Measurements from ENCODE around the gene CELSR1. TPM values are rescaled to one million over a fixed set of nuclear protein-coding genes. Genes with fewer than 3 reads are reported as not detected.

CELSR1 gene
- total and polyA plus RNA-seq, 2 of the 13 experiments (the other 11 are each of a cell fraction or from before 2014, with no cell fraction given) = 0.78 to 1.8 TPM

DNA sequence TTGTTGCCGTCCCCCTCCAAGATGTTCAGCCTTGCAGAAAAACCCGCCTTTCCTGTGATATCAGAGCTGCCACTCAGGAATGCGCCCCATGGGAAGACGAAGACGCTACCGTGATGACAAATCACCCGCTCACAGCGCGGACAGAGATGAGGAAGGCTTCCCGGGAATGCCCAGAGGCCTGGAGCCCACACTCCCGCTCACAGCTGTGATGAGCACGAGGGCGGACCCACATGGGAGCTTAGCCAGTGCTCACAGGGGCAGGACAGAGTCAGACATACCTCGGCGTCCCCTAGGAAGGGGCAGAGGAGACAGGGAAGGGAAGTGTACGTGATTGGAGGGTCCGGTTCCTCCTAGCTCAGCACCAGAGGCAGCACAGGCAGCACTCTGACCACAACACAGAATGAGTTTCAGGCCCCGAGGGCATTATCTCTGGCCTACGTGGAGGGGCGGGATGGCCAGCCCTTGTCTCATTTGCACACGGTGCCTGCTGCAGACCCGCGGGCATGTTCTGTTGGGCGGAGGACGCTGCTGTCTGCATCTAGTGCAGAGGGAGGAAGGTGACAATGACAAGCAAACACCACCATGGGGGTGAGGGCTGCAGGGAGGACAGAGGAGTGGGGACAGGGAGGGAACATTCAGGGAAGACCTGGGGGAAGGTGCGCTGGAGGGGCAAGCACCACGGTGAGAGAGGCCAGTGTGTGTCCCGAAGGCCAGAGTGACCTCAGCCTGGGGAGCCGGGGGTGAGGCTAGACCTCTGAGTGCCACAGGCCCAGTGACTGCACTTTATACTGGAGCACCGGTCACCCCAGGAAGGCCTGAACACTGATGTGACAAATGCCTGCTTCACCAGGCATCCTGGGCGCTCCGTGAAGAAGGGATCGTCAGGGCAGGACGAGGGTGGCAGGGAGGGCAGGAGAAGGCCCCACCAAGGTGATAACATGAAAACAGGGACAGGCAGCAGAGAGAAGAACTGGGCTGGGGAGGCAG is 79.6 kb downstream of the CELSR1 start:
- Histone ChIP-seq H3K4me1 (ENCODE audit: insufficient read depth, low read length) (peaks cover 75% of the 10 kb centered on the region), H2AFZ (ENCODE audit: low read length) (no peak overlapping the region), H3K9ac (ENCODE audit: insufficient read depth, low read depth, low read length) (no peak overlapping the region), H3K4me3 (replicated peaks in 1 of 3; ENCODE audit: insufficient read depth in 1 of 3, low read depth in 2 of 3, low read length in 3 of 3) (no peak overlapping the region), H3K4me2 (ENCODE audit: low read depth, low read length) (no peak overlapping the region), H3K36me3 (replicated peaks in 1 of 2; ENCODE audit: control insufficient read depth in 1 of 2, insufficient read depth in 2 of 2, low read length in 2 of 2) (no peaks in the 10 kb centered on the region), H3K9me3 (ENCODE audit: low read length) (no peaks in the 10 kb centered on the region), H3K27ac (ENCODE audit: extremely low read length, insufficient read depth, low read length) (no peak overlapping the region), H3K79me2 (ENCODE audit: insufficient read depth, low read length) (no peaks in the 10 kb centered on the region), H3K27me3 (ENCODE audit: control insufficient read depth in 1 of 2, insufficient read depth in 2 of 2, low read length in 2 of 2) (no peaks in the 10 kb centered on the region), H4K20me1 (ENCODE audit: insufficient read depth, low read length) (no peaks in the 10 kb centered on the region)
- FAIRE-seq (no peak), DNase-seq (ENCODE audit: low spot score) (no peak), ATAC-seq (no peak)
- ChIA-PET POLR2A (interaction anchor here (1.1 kb wide), 1 partner anchor 27 kb away, joined by 4 read pairs; no protein-coding TSS in a partner anchor), CTCF (ENCODE audit: low intra/inter-chr PET ratio, low total read pairs) (no interaction called here)
- intact Hi-C loops (cut with micrococcal nuclease; ENCODE audit: unreplicated experiment) = loop anchor here (10.0 kb wide), 1 partner anchor 87 kb away; no protein-coding TSS in a partner anchor
- BruUV-seq (replicated peaks) = no TSS peak
- TF ChIP-seq PCBP1 (IDR thresholded peaks at IDR 0.05; ENCODE audit: borderline replicate concordance, low read depth, low read length) (0 out of 2 replicates have a peak, but pooled peaks have one; percentile 42), ZNF263 (CRISPR knock-in tag; IDR thresholded peaks at IDR 0.05) (peak; percentile 75), KAT2B (IDR thresholded peaks at IDR 0.05; ENCODE audit: borderline replicate concordance, low read depth, low read length) (no peak), SP4 (CRISPR knock-in tag; IDR thresholded peaks at IDR 0.05) (peak; percentile 45; the same call in 1 of the 2 replicates), ZNF7 (CRISPR knock-in tag; IDR thresholded peaks at IDR 0.05) (peak; percentile 66; the same call in 1 of the 2 replicates), TBL1XR1 (IDR thresholded peaks at IDR 0.05; ENCODE audit: borderline replicate concordance, low read length, partially characterized antibody) (no peak)
- TF ChIP-seq, protein P1, sequence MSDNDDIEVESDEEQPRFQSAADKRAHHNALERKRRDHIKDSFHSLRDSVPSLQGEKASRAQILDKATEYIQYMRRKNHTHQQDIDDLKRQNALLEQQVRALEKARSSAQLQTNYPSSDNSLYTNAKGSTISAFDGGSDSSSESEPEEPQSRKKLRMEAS (IDR thresholded peaks at IDR 0.05) = peak; percentile 17; the same call in 1 of the 2 replicates
- TF ChIP-seq, protein P2, sequence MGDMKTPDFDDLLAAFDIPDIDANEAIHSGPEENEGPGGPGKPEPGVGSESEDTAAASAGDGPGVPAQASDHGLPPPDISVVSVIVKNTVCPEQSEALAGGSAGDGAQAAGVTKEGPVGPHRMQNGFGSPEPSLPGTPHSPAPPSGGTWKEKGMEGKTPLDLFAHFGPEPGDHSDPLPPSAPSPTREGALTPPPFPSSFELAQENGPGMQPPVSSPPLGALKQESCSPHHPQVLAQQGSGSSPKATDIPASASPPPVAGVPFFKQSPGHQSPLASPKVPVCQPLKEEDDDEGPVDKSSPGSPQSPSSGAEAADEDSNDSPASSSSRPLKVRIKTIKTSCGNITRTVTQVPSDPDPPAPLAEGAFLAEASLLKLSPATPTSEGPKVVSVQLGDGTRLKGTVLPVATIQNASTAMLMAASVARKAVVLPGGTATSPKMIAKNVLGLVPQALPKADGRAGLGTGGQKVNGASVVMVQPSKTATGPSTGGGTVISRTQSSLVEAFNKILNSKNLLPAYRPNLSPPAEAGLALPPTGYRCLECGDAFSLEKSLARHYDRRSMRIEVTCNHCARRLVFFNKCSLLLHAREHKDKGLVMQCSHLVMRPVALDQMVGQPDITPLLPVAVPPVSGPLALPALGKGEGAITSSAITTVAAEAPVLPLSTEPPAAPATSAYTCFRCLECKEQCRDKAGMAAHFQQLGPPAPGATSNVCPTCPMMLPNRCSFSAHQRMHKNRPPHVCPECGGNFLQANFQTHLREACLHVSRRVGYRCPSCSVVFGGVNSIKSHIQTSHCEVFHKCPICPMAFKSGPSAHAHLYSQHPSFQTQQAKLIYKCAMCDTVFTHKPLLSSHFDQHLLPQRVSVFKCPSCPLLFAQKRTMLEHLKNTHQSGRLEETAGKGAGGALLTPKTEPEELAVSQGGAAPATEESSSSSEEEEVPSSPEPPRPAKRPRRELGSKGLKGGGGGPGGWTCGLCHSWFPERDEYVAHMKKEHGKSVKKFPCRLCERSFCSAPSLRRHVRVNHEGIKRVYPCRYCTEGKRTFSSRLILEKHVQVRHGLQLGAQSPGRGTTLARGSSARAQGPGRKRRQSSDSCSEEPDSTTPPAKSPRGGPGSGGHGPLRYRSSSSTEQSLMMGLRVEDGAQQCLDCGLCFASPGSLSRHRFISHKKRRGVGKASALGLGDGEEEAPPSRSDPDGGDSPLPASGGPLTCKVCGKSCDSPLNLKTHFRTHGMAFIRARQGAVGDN (CRISPR knock-in tag; IDR thresholded peaks at IDR 0.05) = peak; percentile 30
- WGBS (ENCODE audit: low lambda C conversion rate) = 79% methylated on average over 33 of the region's 34 CpGs
- in situ Hi-C loops (cut with HindIII; ENCODE audit: extremely low pct_ligation_motif_present, low pct_unique_long_range_greater_than_20kb) = no loop called here
